Neural cell (in vitro differentiated cells): ENCODE measurements around the gene GPC5. TPM values are rescaled to one million over a fixed set of nuclear protein-coding genes. Genes with fewer than 3 reads are reported as not detected.

Experiments
- H2AFZ ChIP-seq: fragments of 200-600, 300-800 bp; sonication (generic), shearing (Covaris generic); 2 replicates; pipeline ENCODE4 v1.6.0; 2014; ENCODE audit warnings: low read depth, mild to moderate bottlenecking, antibody characterized with exemption, low read length, moderate library complexity
- H3F3A ChIP-seq: fragments of 200-600 bp; shearing (Covaris generic); 2 replicates; pipeline ENCODE4 v1.6.1; 2016; ENCODE audit warnings: mild to moderate bottlenecking, moderate library complexity, mixed read lengths, antibody characterized with exemption, low read length; ENCODE audit not compliant: insufficient read depth, poor library complexity, severe bottlenecking
- H3K27ac ChIP-seq: fragments of 200-600, 300-800 bp; sonication (generic), shearing (Covaris generic); 2 replicates; pipeline ENCODE4 v1.5.1; 2014; ENCODE audit warnings: mild to moderate bottlenecking, low read length, moderate library complexity
- H3K27me3 ChIP-seq: fragments of 300-800, 200-600 bp; sonication (generic), shearing (Covaris generic); 2 replicates; pipeline ENCODE4 v1.6.0; 2014; ENCODE audit warnings: mild to moderate bottlenecking, low read depth, low read length, moderate library complexity; ENCODE audit not compliant: insufficient read depth
- H3K36me3 ChIP-seq: fragments of 300-800, 200-600 bp; sonication (generic), shearing (Covaris generic); 2 replicates; pipeline ENCODE4 v1.5.1; 2014; ENCODE audit warnings: mild to moderate bottlenecking, antibody characterized with exemption, low read length, moderate library complexity; ENCODE audit not compliant: insufficient read depth
- H3K4me2 ChIP-seq: fragments of 300-800, 200-600 bp; sonication (generic), shearing (Covaris generic); 2 replicates; pipeline ENCODE4 v1.6.0; 2014; ENCODE audit warnings: mild to moderate bottlenecking, low read length
- H3K4me3 ChIP-seq: fragments of 300-800, 200-600 bp; sonication (generic), shearing (Covaris generic); 2 replicates; pipeline ENCODE4 v1.5.1; 2014; ENCODE audit warnings: mild to moderate bottlenecking, low read length, moderate library complexity
- H3K79me2 ChIP-seq: fragments of 200-600 bp; shearing (Covaris generic); replicated peaks from 2 replicates; pipeline ENCODE4 v1.6.0; 2014; ENCODE audit warnings: mild to moderate bottlenecking, low read length, moderate library complexity; ENCODE audit not compliant: insufficient read depth
- H3K9ac ChIP-seq: fragments of 300-800, 200-600 bp; sonication (generic), shearing (Covaris generic); 2 replicates; pipeline ENCODE4 v1.6.1; 2016; ENCODE audit warnings: mild to moderate bottlenecking, low read length, mixed read lengths
- H3K9me2 ChIP-seq: fragments of 200-600 bp; shearing (Covaris generic); 2 replicates; pipeline ENCODE4 v1.6.1; 2016; ENCODE audit warnings: mild to moderate bottlenecking, low read length, mixed read lengths; ENCODE audit not compliant: insufficient read depth
- H3K9me3 ChIP-seq: fragments of 200-600, 300-800 bp; sonication (generic), shearing (Covaris generic); 2 replicates; pipeline ENCODE4 v1.6.1; 2016; ENCODE audit warnings: mild to moderate bottlenecking, mixed run types, low read length, moderate library complexity, mixed read lengths
- H4K20me1 ChIP-seq: fragments of 200-600 bp; shearing (Covaris generic); 2 replicates; pipeline ENCODE4 v1.6.1; 2016; ENCODE audit warnings: mild to moderate bottlenecking, mixed run types; ENCODE audit not compliant: insufficient read depth
- CTCF ChIP-seq: fragments of 450-650 bp; IDR thresholded peaks from 2 replicates; pipeline ENCODE4 v1.5.1; 2014; ENCODE audit warnings: antibody characterized with exemption, mild to moderate bottlenecking, moderate library complexity; ENCODE audit not compliant: poor library complexity, severe bottlenecking
- EP300 ChIP-seq: fragments of 450-650 bp; conservative IDR thresholded peaks from 2 replicates; pipeline ENCODE4 v1.6.1; 2014; ENCODE audit warnings: antibody characterized with exemption, mild to moderate bottlenecking, moderate library complexity; ENCODE audit not compliant: poor library complexity, severe bottlenecking
- EZH2 ChIP-seq: fragments of 200-600, 300-800 bp; shearing (Covaris generic), sonication (generic); IDR thresholded peaks from 2 replicates; pipeline ENCODE4 v1.6.1; 2014; ENCODE audit warnings: antibody characterized with exemption, low read length, borderline replicate concordance, mild to moderate bottlenecking; ENCODE audit not compliant: insufficient read depth, poor library complexity, severe bottlenecking
- MXI1 ChIP-seq: fragments of 450-650 bp; conservative IDR thresholded peaks from 2 replicates; pipeline ENCODE4 v1.6.1; 2014; ENCODE audit warnings: antibody characterized with exemption, mild to moderate bottlenecking; ENCODE audit not compliant: poor library complexity, severe bottlenecking
- POLR2AphosphoS5 ChIP-seq: IDR thresholded peaks from 2 replicates; pipeline ENCODE4 v1.6.1; 2012
- RAD21 ChIP-seq: fragments of 450-650 bp; conservative IDR thresholded peaks from 2 replicates; pipeline ENCODE4 v1.6.1; 2014; ENCODE audit warnings: antibody characterized with exemption, mild to moderate bottlenecking, moderate library complexity
- REST ChIP-seq: IDR thresholded peaks from 2 replicates; pipeline ENCODE4 v1.6.1; 2012; ENCODE audit warnings: borderline replicate concordance
- SMC3 ChIP-seq: fragments of 450-650 bp; conservative IDR thresholded peaks from 2 replicates; pipeline ENCODE4 v1.6.1; 2014; ENCODE audit warnings: antibody characterized with exemption, mild to moderate bottlenecking, moderate library complexity; ENCODE audit not compliant: poor library complexity
- TAF1 ChIP-seq: IDR thresholded peaks from 2 replicates; pipeline ENCODE4 v1.6.1; 2012; ENCODE audit warnings: low read depth
- polyA plus RNA-seq: library from polyadenylated mRNA; depleted of rRNA; stranded (reverse); fragments of >200 nt; gene quantifications from 2 replicates; pipeline ENCODE4 v1.2.3, GENCODE V29; 2014

GPC5 gene
- polyA plus RNA-seq, 1 donor from 2014 or later, result 5.0 TPM

GRCh38 chr13:92805766-92806165 is 1407.3 kb downstream of the GPC5 start:
- TF ChIP-seq EP300 (no peak), MXI1 (no peak), SMC3 (no peak), CTCF (no peak), TAF1 (no peak), RAD21 (no peak), POLR2AphosphoS5 (no peak), EZH2 (no peak), REST (no peak)
- Histone ChIP-seq H3K9me2 (no peaks in the 10 kb centered on the region), H2AFZ (no peak overlapping the region), H3K9ac (no peak overlapping the region), H3K27ac (no peak overlapping the region), H3F3A (no peaks in the 10 kb centered on the region), H4K20me1 (no peaks in the 10 kb centered on the region), H3K36me3 (no peaks in the 10 kb centered on the region), H3K4me2 (no peak overlapping the region), H3K9me3 (no peaks in the 10 kb centered on the region), H3K79me2 (no peaks in the 10 kb centered on the region), H3K4me3 (no peak overlapping the region), H3K27me3 (no peaks in the 10 kb centered on the region)

- Histone ChIP-seq H3K27me3 (no peaks in the 10 kb centered on the region), H3K4me2 (no peak overlapping the region), H4K20me1 (no peaks in the 10 kb centered on the region), H3K27ac (no peak overlapping the region), H3F3A (no peaks in the 10 kb centered on the region), H3K36me3 (no peaks in the 10 kb centered on the region), H3K9ac (no peak overlapping the region), H3K9me2 (no peaks in the 10 kb centered on the region), H3K4me3 (no peak overlapping the region), H2AFZ (no peak overlapping the region), H3K79me2 (no peaks in the 10 kb centered on the region), H3K9me3 (no peaks in the 10 kb centered on the region)
- no peak for TF ChIP-seq REST
- TF ChIP-seq POLR2AphosphoS5, result no peak
- no peak for TF ChIP-seq SMC3
- TF ChIP-seq EP300, result no peak
- TF ChIP-seq EZH2, result no peak
- TF ChIP-seq TAF1, result no peak
- no peak for TF ChIP-seq CTCF
Measured at GRCh38 chr13:92806215-92806614, 1407.8 kb downstream of the GPC5 start.
